Measurements from ENCODE around the gene NCOA7.
"Not testable (repeated sequence)": the region's sequence is repeated elsewhere in the genome, so short reads cannot be mapped to it uniquely, and the experiment has no call there.

The NCOA7 gene

DNA sequence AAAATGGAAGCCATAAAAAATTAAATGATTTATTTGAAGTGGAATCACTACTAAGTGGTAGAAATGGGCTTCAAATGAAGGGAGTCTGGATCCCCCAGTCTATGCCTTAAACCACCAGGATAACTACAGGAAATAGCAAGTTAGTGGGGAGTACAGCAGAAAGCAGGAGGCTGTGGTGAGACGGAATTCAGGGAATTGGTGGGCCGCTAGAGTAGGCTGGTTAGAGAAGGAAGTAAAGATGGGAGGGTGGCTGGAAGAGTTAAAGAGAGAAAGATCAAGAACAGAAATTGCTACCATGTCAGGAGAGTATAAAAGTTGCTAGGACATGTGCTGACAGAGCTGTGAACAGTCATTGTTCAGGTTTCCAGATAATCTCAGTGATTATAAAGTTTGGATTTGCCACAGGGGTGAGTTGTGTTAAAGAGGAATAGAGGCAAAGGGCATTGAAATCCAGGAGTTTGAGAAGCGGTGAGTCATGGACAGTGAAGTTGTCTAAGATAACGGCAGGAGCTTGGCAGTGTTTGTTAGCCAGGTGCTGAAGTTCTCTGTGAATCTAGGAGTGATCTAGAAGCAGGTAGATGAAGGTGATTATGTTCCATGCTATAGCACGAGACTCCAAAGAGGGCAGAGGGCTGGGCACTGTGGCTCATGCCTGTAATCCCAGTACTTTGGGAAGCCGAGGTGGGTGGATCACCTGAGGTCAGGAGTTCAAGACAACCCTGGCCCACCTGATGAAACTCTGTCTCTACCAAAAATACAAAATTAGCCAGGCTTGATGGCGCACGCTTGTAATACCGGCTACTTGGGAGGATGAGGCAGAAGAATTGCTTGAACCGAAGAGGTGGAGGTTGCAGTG, 152.1 kb downstream of the NCOA7 start:
- FAIRE-seq (no peak), DNase-seq (ENCODE audit: insufficient read length, low spot score) (no peak)
- TF ChIP-seq POLR2A (IDR thresholded peaks at IDR 0.05; ENCODE audit: low read depth, low read length): no peak

DNA sequence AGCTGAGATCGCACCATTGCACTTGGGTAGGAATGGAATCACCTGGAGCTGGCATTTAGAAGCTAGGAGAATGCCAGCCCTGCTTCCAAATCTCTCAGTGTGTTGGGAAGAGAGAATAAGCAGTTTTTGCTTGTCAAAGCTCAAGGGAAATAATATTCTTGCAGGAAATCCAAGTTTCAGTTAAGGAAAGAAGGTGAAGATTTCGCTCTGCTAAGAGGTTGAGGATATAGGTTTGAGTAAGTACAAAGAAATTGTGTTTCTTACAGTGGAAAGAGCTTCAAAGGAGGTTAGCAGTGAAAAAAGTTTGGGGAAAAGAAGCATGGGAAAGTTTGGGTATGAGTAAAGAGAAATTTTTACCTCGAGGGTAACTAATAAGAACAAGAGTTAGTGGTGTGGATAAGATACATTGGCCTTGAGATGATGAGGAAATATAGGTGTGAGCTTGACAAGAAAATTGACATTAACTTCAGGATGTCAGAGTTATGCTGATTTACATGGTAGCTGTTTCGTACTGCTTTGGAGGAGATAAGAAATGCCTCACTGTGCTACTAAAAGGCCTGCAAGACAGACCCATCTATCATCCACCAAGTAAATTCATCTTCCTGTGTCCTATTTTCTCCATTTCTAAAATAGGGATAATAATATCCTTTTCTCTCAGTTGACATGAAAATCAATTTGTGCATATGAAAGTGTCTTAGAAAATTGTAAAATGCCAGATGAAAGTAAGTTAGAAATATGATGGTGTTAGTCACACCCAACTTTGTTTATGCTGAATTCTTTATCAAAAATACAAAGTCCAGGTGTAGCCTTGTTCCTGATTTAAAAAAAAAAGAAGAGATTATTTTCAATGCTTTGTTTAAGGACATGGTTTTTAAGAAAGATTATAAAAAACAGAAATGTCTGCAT, 153.0 kb downstream of the NCOA7 start:
- TF ChIP-seq POLR2A (IDR thresholded peaks at IDR 0.05; ENCODE audit: low read depth, low read length): no peak
- DNase-seq (ENCODE audit: insufficient read length, low spot score) (no peak), FAIRE-seq (peak; percentile 15)

DNA sequence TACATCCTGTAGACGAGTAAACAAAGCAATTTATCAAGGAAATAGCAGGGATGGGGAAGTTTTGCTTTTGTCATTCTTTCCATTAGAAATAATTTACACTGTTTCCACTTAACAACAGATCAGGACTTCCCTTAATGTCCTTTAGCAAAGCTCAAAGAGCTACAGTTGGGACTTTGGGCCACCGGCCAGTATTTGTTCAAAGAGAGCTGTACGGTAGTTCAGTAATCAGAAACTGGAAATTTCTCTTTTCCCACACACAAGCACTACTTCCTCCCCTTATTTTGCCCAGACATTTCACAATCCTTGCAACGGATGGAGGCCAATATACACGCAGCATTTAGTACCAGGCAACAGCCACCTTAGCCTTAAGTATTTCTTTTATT, 153.7 kb downstream of the NCOA7 start:
- DNase-seq (ENCODE audit: insufficient read length, low spot score): no peak
- TF ChIP-seq POLR2A (IDR thresholded peaks at IDR 0.05; ENCODE audit: low read depth, low read length): no peak
- FAIRE-seq: no peak

GRCh38 chr6:125944896-125945295, 154.1 kb downstream of the NCOA7 start:
- TF ChIP-seq POLR2A (IDR thresholded peaks at IDR 0.05; ENCODE audit: low read depth, low read length): no peak
- no peak for FAIRE-seq

DNA sequence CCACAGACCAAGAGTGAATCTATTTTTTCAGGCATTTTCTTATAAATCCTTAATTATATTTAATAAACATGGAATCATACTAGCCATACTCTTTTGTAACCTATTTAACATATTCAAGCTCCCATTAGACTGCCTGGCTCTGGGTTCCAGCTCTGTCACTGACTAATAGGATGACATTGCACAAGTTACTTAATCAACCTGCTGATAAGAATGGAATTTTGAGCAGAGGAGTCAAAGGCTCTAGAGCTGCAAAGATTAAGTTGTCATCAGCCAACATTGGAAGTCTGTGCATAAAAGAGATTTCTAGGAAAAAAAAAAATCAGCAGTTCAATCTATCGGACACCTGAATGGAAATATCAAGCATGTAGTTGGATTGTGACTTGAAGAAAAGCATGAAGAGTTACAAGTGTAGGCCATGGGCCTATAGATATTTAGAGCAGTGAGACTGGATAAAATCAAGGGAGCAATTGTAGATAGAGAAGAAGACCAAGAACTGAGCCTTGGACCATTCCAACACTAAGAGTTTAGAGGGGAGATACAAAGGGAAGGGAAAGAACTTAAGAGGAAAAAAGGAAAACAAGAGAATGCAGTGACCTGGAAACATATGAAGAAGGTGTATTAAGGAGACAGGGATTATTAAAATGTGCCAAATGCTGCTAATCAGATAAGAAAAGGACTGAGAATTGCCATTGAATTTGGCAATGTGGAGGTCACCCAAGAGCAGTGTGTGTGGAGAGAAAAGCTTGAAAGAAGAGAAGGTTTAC, 154.8 kb downstream of the NCOA7 start:
- no peak for FAIRE-seq
- TF ChIP-seq POLR2A (IDR thresholded peaks at IDR 0.05; ENCODE audit: low read depth, low read length): no peak
- no peak for DNase-seq (ENCODE audit: insufficient read length, low spot score)

More at GRCh38 chr6:125944896-125945295, 154.1 kb downstream of the NCOA7 start:
- DNase-seq (ENCODE audit: insufficient read length, low spot score): no peak

GRCh38 chr6:125947615-125948014, 156.9 kb downstream of the NCOA7 start:
- DNase-seq (ENCODE audit: insufficient read length, low spot score) (no peak), FAIRE-seq (peak; percentile 71)
- no peak for TF ChIP-seq POLR2A (IDR thresholded peaks at IDR 0.05; ENCODE audit: low read depth, low read length)

- no peak for TF ChIP-seq POLR2A (IDR thresholded peaks at IDR 0.05; ENCODE audit: low read depth, low read length)
- no peak for FAIRE-seq
Observed at GRCh38 chr6:125948455-125948854, 157.7 kb downstream of the NCOA7 start.

DNA sequence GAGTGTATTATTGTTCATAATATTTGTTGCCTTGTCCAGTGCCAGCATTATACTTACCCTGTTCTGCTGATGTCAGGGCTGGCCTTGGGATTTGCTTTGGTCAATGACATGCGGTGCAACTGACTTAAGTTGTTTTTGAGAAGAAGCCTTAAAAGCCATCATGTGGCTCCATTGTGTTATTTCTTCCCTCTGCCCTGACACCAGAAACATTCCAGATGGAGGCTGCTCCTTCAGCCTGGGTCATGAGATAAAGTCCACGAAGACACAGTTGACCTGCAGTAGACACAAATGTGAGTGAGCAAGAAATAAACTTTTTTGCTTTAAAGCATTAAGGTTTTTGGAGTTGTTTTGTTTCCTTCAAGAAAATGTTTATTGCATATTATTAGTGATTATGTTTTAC, 158.3 kb downstream of the NCOA7 start:
- no peak for TF ChIP-seq POLR2A (IDR thresholded peaks at IDR 0.05; ENCODE audit: low read depth, low read length)
- no peak for FAIRE-seq
- DNase-seq (ENCODE audit: insufficient read length, low spot score): no peak

More at GRCh38 chr6:125948455-125948854, 157.7 kb downstream of the NCOA7 start:
- DNase-seq (ENCODE audit: insufficient read length, low spot score): no peak

DNA sequence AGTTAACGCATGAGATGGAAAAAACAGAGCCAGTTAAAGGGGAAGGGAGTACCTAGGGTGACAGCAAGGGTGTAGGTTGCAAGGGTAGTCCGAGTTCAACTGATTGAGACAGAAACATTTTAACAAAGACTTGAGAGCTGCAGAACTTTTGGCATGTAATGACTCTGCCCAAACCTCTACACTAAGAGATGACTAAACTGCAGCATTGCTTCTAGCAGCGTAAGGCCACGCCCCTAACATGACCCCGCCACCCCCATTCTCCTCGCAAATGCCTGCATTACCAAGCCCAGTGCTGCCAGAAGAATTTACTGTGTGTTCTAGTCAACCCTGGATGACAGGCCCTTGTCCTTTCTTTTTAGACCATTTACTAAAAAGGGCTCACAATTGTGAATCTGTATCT, 159.5 kb downstream of the NCOA7 start:
- TF ChIP-seq POLR2A (IDR thresholded peaks at IDR 0.05; ENCODE audit: low read depth, low read length): no peak
- DNase-seq (ENCODE audit: insufficient read length, low spot score) (peak; percentile 38), FAIRE-seq (no peak)

DNA sequence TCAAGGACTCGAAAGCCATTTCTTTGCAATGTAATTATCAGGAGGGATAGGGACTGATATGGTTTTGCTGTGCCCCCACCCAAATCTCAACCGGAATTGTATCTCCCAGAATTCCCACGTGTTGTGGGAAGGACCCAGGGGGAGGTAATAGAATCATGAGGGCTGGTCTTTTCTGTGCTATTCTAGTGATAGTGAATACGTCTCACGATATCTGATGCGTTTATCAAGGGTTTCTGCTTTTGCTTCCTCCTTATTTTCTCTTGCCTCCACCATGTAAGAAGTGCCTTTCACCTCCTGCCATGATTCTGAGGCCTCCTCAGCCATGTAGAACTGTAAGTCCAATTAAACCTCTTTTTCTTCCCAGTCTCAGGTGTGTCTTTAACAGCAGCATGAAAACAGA, 160.0 kb downstream of the NCOA7 start:
- DNase-seq (ENCODE audit: insufficient read length, low spot score); FAIRE-seq: not testable (repeated sequence)

DNA sequence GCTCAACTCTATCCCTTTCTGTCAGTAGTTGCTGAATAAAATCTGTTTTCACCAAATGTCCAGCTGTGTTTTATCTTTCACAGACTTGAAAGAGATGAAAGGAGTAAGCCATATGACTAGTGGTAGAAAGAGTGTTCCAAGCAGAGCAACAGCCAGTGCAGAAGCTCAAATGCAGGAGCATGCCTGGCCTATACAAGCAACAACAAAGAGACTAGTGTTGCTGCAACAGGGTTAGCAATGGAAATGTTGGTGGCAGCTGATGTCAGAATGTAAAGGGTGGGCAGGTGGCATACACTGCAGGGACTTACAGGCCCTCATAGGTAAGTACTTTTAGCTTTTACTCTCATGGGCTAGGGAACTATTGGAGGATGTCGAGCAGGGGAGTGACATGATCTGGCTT, 160.6 kb downstream of the NCOA7 start:
- FAIRE-seq (no peak), DNase-seq (ENCODE audit: insufficient read length, low spot score) (no peak)
- no peak for TF ChIP-seq POLR2A (IDR thresholded peaks at IDR 0.05; ENCODE audit: low read depth, low read length)

DNA sequence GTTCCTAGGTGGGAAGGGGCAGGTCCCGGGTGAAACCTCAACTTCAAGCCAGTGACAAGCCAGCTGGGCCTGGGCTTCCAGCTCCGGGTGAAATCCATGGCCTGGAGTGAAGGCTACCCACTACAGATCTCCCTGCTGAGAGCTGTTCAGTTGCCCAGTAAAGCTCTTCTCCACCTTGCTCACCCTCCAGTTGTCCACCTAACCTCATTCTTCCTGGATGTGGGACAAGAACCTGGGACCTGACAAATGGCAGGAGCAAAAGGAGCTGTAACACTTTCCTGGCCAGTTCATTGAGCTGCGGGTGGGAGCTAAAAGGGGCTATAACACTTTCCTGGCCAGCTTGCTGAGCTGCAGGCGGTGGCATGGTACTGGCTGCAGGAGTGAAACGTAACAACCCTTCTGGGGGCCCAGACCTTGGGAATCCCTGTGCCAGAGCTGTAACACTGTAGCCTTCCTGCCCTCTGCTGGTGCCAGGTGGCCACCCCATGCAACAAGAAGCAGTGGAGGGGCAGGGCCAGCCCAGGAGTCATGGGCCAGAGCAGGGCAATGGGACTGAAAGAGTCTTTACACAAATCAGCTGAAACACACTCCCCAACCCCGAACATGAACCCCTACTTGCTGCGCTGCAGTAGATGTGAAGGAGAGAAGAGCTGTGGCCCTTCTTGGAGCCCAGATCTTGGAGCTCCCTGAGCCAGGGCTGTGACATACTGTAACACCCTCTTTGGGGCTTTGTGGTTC, 162.2 kb downstream of the NCOA7 start:
- no peak for TF ChIP-seq POLR2A (IDR thresholded peaks at IDR 0.05; ENCODE audit: low read depth, low read length)
- no peak for FAIRE-seq
- DNase-seq (ENCODE audit: insufficient read length, low spot score): no peak

GRCh38 chr6:125953502-125953875, 162.7 kb downstream of the NCOA7 start:
- no peak for TF ChIP-seq POLR2A (IDR thresholded peaks at IDR 0.05; ENCODE audit: low read depth, low read length)
- FAIRE-seq (no peak), DNase-seq (ENCODE audit: insufficient read length, low spot score) (no peak)
